ENCODE data around the gene DTNA. TPM values are rescaled to one million over a fixed set of nuclear protein-coding genes. Genes with fewer than 3 reads are reported as not detected.
A peak's percentile ranks its signal among the peaks of the same experiment; 100 is the strongest.

Gene DTNA
- total RNA-seq, 4 donors from 2014 or later: 81.0 to 236 (median 119) TPM

- DNase-seq: no peak
- Histone ChIP-seq H3K4me3 (replicated peaks in 1 of 3) (no peak overlapping the region), H3K36me3 (peaks cover 0 to 17% of the 10 kb centered on the region in 2 donors), H3K9me3 (no peaks in the 10 kb centered on the region), H3K4me1 (no peaks in the 10 kb centered on the region), H3K27ac (no peak overlapping the region), H3K27me3 (no peaks in the 10 kb centered on the region)
- intact Hi-C loops (cut with DNase I): no loop called here
- 96 to 97% methylated on average over 2 of the region's 2 CpGs for whole genome bisulfite sequencing, 2 donors
- TF ChIP-seq, protein P1, sequence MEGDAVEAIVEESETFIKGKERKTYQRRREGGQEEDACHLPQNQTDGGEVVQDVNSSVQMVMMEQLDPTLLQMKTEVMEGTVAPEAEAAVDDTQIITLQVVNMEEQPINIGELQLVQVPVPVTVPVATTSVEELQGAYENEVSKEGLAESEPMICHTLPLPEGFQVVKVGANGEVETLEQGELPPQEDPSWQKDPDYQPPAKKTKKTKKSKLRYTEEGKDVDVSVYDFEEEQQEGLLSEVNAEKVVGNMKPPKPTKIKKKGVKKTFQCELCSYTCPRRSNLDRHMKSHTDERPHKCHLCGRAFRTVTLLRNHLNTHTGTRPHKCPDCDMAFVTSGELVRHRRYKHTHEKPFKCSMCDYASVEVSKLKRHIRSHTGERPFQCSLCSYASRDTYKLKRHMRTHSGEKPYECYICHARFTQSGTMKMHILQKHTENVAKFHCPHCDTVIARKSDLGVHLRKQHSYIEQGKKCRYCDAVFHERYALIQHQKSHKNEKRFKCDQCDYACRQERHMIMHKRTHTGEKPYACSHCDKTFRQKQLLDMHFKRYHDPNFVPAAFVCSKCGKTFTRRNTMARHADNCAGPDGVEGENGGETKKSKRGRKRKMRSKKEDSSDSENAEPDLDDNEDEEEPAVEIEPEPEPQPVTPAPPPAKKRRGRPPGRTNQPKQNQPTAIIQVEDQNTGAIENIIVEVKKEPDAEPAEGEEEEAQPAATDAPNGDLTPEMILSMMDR (IDR thresholded peaks at IDR 0.05): no peak
- no peak for TF ChIP-seq POLR2A (IDR thresholded peaks at IDR 0.05)
Measured at GRCh38 chr18:34828093-34828492, 118.0 kb downstream of the DTNA start.

- no peaks in the 10 kb centered on the region for H3K27me3 ChIP-seq
- no peak for DNase-seq
- H3K36me3 ChIP-seq: no peaks in the 10 kb centered on the region
- no peak overlapping the region for H3K4me3 ChIP-seq (replicated peaks in 1 of 3)
- WGBS, 2 donors: 34 to 41% methylated on average over 2 of the region's 2 CpGs
- peaks cover 3 to 24% of the 10 kb centered on the region in 2 donors for H3K4me1 ChIP-seq
- no peak for TF ChIP-seq POLR2A (IDR thresholded peaks at IDR 0.05)
- TF ChIP-seq, protein P1 (IDR thresholded peaks at IDR 0.05): no peak
- peak overlapping the region; percentile 2 to 61 (median 56) for H3K27ac ChIP-seq
- no peaks in the 10 kb centered on the region for H3K9me3 ChIP-seq
- intact Hi-C loops (cut with DNase I): no loop called here
Measured at GRCh38 chr18:34834897-34835296, 124.8 kb downstream of the DTNA start.

DNA sequence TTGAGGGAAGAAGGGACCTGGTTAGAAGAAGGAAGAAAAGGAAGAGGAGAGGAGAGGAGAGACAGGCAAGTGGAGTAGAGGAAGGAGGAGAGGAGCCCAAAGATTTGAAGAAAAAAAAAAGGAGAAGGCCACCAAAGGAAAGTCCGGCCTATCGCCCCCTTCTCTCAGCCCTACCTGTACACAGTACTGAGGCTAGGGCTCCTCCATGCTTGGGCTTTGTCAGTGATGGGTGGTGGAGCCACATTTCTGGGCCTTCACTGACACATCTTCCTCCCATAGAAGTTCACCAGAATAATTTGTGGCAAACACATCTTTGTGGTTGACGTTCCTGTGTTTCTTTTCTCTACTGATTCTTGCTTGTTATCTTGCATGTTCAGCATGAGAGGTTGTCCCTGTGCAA, 125.4 kb downstream of the DTNA start:
- TF ChIP-seq POLR2A (IDR thresholded peaks at IDR 0.05): no peak
- TF ChIP-seq, protein P1 (IDR thresholded peaks at IDR 0.05): no peak
- WGBS, 2 donors: 89 to 90% methylated on average over 3 of the region's 3 CpGs
- no peaks in the 10 kb centered on the region for H3K9me3 ChIP-seq
- no peak overlapping the region for H3K4me3 ChIP-seq (replicated peaks in 1 of 3)
- intact Hi-C loops (cut with DNase I): no loop called here
- H3K27me3 ChIP-seq: no peaks in the 10 kb centered on the region
- no peaks in the 10 kb centered on the region for H3K36me3 ChIP-seq
- peaks cover 3 to 24% of the 10 kb centered on the region in 2 donors for H3K4me1 ChIP-seq
- DNase-seq: no peak
- H3K27ac ChIP-seq: peak overlapping the region in 2 of 3 donors; percentile 56 to 61

DNA sequence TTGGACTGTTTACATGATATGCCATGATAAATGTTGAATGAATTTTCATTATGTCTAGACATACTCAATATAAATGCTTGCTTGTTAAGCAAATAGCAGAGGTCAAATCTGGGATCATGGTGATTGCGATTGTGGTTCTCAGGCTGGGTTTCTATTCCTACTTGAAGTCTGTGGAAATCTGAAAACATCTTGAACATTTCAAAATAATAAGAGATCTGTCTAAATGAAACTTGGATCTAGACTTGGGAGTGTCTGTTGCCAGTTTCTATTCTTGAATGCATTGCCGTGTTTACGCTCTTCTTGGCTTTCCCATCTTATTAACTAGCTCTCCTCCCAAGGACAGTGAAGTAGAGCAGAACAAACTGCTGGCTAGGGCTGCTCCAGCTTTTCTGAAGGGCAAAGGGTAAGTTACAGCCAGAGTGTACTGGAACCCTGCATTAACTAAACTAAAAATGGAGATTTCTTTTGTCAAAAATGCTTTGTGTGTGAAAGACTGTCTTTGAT, 127.7 kb downstream of the DTNA start:
- H3K9me3 ChIP-seq: no peaks in the 10 kb centered on the region
- WGBS, 2 donors: 33 to 48% methylated on average over 3 of the region's 3 CpGs
- H3K4me1 ChIP-seq: peaks cover 3 to 24% of the 10 kb centered on the region in 2 donors
- H3K36me3 ChIP-seq: no peaks in the 10 kb centered on the region
- peak overlapping the region; percentile 20 to 65 (median 64) for H3K27ac ChIP-seq
- no peak overlapping the region for H3K4me3 ChIP-seq (replicated peaks in 1 of 3)
- no peaks in the 10 kb centered on the region for H3K27me3 ChIP-seq
- intact Hi-C loops (cut with DNase I): no loop called here
- no peak for TF ChIP-seq POLR2A (IDR thresholded peaks at IDR 0.05)
- TF ChIP-seq, protein P1 (IDR thresholded peaks at IDR 0.05): no peak
- peak; percentile 16 to 38 for DNase-seq

DNA sequence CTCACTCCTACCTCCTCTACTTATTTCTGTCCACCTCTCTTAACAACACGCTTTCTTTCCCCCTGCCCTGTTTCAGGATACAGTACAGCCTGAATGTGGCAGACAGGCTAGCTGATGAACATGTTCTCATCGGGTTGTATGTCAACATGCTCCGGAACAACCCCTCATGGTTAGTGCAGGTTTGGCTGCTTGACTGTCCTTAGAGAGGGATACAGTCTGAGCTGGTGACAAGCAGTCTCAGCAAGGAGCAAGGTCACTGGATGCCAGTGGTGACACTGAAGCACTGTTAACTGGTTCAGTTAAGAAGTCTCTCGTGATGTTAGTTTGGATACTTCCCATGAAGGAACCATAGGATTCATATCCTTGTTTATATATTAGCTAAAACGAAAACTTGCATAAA, 128.6 kb downstream of the DTNA start:
- H3K36me3 ChIP-seq: no peaks in the 10 kb centered on the region
- no peaks in the 10 kb centered on the region for H3K9me3 ChIP-seq
- H3K27me3 ChIP-seq: no peaks in the 10 kb centered on the region
- no peak overlapping the region for H3K4me3 ChIP-seq (replicated peaks in 1 of 3)
- H3K27ac ChIP-seq: peak overlapping the region in 1 of 3 donors; percentile 64
- peak in 1 of 2 donors; percentile 3 for DNase-seq
- no peak for TF ChIP-seq POLR2A (IDR thresholded peaks at IDR 0.05)
- TF ChIP-seq, protein P1 (IDR thresholded peaks at IDR 0.05): no peak
- peaks cover 3 to 24% of the 10 kb centered on the region in 2 donors for H3K4me1 ChIP-seq
- 91% methylated on average over 5 of the region's 5 CpGs for WGBS, 2 donors
- intact Hi-C loops (cut with DNase I): no loop called here

All from thyroid gland (tissue), 4 donors.